H1 (cell line): ENCODE measurements around the gene TP73. TPM values are rescaled to one million over a fixed set of nuclear protein-coding genes. Genes with fewer than 3 reads are reported as not detected.

ENCODE experiments used
- CTCF ChIA-PET: fragments of 300-600 bp; sonication (Branson Sonifier 250); formaldehyde crosslinking; loops from one replicate; lab custom pipeline; 2021; ENCODE audit not compliant: partially characterized antibody; lab: Charles Lee
- POLR2A ChIA-PET: fragments of 300-600 bp; sonication (Branson Sonifier 250); formaldehyde crosslinking; loops from one replicate; lab custom pipeline; 2021; ENCODE audit warnings: inconsistent platforms; ENCODE audit not compliant: partially characterized antibody; lab: Charles Lee
- DNase-seq, 2 experiments: peaks; one replicate each; pipeline versions ENCODE4 v3.0.0 to v3.0.0-alpha.2; 2010 to 2022; ENCODE audit warnings: low spot score in 2 of 2, low read depth in 1 of 2, mixed read lengths in 1 of 2
- FAIRE-seq: peaks from 2 replicates; lab custom pipeline; 2011; peaks lifted over from hg19 to GRCh38; lab: Jason Lieb, UNC
- H2AFZ ChIP-seq: 2 replicates; pipeline ENCODE4 v1.8.1; 2012; ENCODE audit warnings: low read length, inconsistent platforms
- H2AK5ac ChIP-seq: 2 replicates; pipeline ENCODE4 v1.6.1; 2013; ENCODE audit warnings: low read depth, low read length
- H2BK120ac ChIP-seq: replicated peaks from 2 replicates; pipeline ENCODE3; 2013; ENCODE audit warnings: low read depth, low read length, inconsistent platforms
- H2BK12ac ChIP-seq: 2 replicates; pipeline ENCODE4 v1.6.1; 2013; ENCODE audit warnings: low read depth, low read length
- H2BK15ac ChIP-seq: 2 replicates; pipeline ENCODE4 v1.6.1; 2013; ENCODE audit warnings: low read length
- H2BK20ac ChIP-seq: 2 replicates; pipeline ENCODE4 v1.6.1; 2013; ENCODE audit warnings: low read length
- H2BK5ac ChIP-seq: 2 replicates; pipeline ENCODE4 v1.6.1; 2013; ENCODE audit warnings: low read depth, low read length
- H3K14ac ChIP-seq: 2 replicates; pipeline ENCODE4 v1.6.1; 2013; ENCODE audit warnings: inconsistent platforms; ENCODE audit not compliant: insufficient read length
- H3K18ac ChIP-seq: 2 replicates; pipeline ENCODE4 v1.6.1; 2013; ENCODE audit warnings: low read length; ENCODE audit errors: extremely low read depth
- H3K23ac ChIP-seq: 2 replicates; pipeline ENCODE4 v1.6.1; 2013; ENCODE audit warnings: inconsistent platforms; ENCODE audit not compliant: insufficient read length
- H3K23me2 ChIP-seq: 2 replicates; pipeline ENCODE4 v1.6.1; 2013; ENCODE audit warnings: low read depth, low read length
- H3K27ac ChIP-seq: 2 replicates; pipeline ENCODE4 v1.6.1; 2011; ENCODE audit warnings: low read depth, low read length, inconsistent platforms
- H3K27me3 ChIP-seq, 4 experiments: replicated peaks in 1 of 4; 1 replicate in 1 of 4; 2 replicates in 3 of 4; pipeline versions ENCODE4 v1.6.1 to v1.8.1; 2011 to 2013; ENCODE audit warnings: low read length in 3 of 4, mild to moderate bottlenecking in 3 of 4, inconsistent platforms in 2 of 4, mixed read lengths in 2 of 4, moderate library complexity in 1 of 4; ENCODE audit not compliant: control insufficient read depth in 3 of 4, insufficient read depth in 3 of 4; ENCODE audit errors: extremely low read depth in 1 of 4
- H3K36me3 ChIP-seq, 4 experiments: 2 replicates each; pipeline versions ENCODE4 v1.6.1 to v1.8.1; 2011 to 2013; ENCODE audit warnings: mild to moderate bottlenecking in 4 of 4, low read length in 3 of 4, moderate library complexity in 2 of 4, control low read depth in 1 of 4, inconsistent platforms in 1 of 4; ENCODE audit not compliant: insufficient read depth in 4 of 4, control insufficient read depth in 2 of 4
- H3K4ac ChIP-seq: replicated peaks from 2 replicates; pipeline ENCODE3; 2013; ENCODE audit warnings: low read length, low read depth, mixed read lengths, inconsistent platforms; ENCODE audit not compliant: insufficient read length
- H3K4me1 ChIP-seq, 4 experiments: replicated peaks in 1 of 4; 1 replicate in 1 of 4; 2 replicates in 3 of 4; pipeline versions ENCODE4 v1.6.1 to v1.8.1; 2011 to 2013; ENCODE audit warnings: low read length in 3 of 4, inconsistent platforms in 2 of 4, mixed read lengths in 1 of 4; ENCODE audit not compliant: insufficient read depth in 4 of 4, control insufficient read depth in 3 of 4
- H3K4me2 ChIP-seq, 2 experiments: 2 replicates each; pipeline versions ENCODE4 v1.6.1 to v1.8.1; 2011 to 2013; ENCODE audit warnings: low read depth in 2 of 2, low read length in 2 of 2, control low read depth in 1 of 2, inconsistent platforms in 1 of 2, mild to moderate bottlenecking in 1 of 2; ENCODE audit not compliant: insufficient read depth in 1 of 2
- H3K4me3 ChIP-seq, 4 experiments: fragments of 200-600, 300-600 bp in 1 of 4; sonication (generic), shearing (Covaris generic), sonication (Bioruptor Twin) in 1 of 4; 2 replicates each; pipeline versions ENCODE4 v1.5.1 to v1.8.1; 2011 to 2016; ENCODE audit warnings: low read length in 4 of 4, low read depth in 3 of 4, control low read depth in 2 of 4, inconsistent platforms in 2 of 4, mild to moderate bottlenecking in 2 of 4, mixed read lengths in 1 of 4, moderate library complexity in 1 of 4; ENCODE audit not compliant: insufficient read depth in 2 of 4; ENCODE audit errors: extremely low read depth in 1 of 4
- H3K56ac ChIP-seq: replicated peaks from 2 replicates; pipeline ENCODE3; 2013; ENCODE audit warnings: low read depth, mild to moderate bottlenecking, mixed read lengths, low read length, inconsistent platforms; ENCODE audit not compliant: insufficient read length
- H3K79me1 ChIP-seq: 2 replicates; pipeline ENCODE4 v1.6.1; 2013; ENCODE audit warnings: low read depth, low read length, control low read depth
- H3K79me2 ChIP-seq, 2 experiments: 2 replicates each; pipeline versions ENCODE4 v1.6.1 to v1.8.1; 2012 to 2013; ENCODE audit warnings: low read length in 2 of 2, mild to moderate bottlenecking in 2 of 2, inconsistent platforms in 1 of 2; ENCODE audit not compliant: insufficient read depth in 2 of 2, control insufficient read depth in 1 of 2
- H3K9ac ChIP-seq, 4 experiments: replicated peaks in 1 of 4; 1 replicate in 1 of 4; 2 replicates in 3 of 4; pipeline versions ENCODE4 v1.6.1 to v1.8.1; 2011 to 2013; ENCODE audit warnings: low read depth in 3 of 4, low read length in 3 of 4, control low read depth in 2 of 4, mild to moderate bottlenecking in 2 of 4, moderate library complexity in 2 of 4, inconsistent platforms in 1 of 4; ENCODE audit errors: extremely low read depth in 1 of 4
- H3K9me3 ChIP-seq, 2 experiments: 2 replicates each; pipeline versions ENCODE4 v1.6.1 to v1.8.1; 2012 to 2013; ENCODE audit warnings: mild to moderate bottlenecking in 2 of 2, moderate library complexity in 2 of 2, control low read depth in 1 of 2, inconsistent platforms in 1 of 2, low read depth in 1 of 2, low read length in 1 of 2, mixed read lengths in 1 of 2; ENCODE audit not compliant: insufficient read depth in 2 of 2
- H4K20me1 ChIP-seq, 2 experiments: replicated peaks in 1 of 2; 2 replicates each; pipeline versions ENCODE3 to v1.8.1; 2011 to 2013; ENCODE audit warnings: inconsistent platforms in 2 of 2, low read length in 2 of 2, mild to moderate bottlenecking in 1 of 2; ENCODE audit not compliant: insufficient read depth in 2 of 2, control insufficient read depth in 1 of 2
- H4K5ac ChIP-seq: 2 replicates; pipeline ENCODE4 v1.6.1; 2013; ENCODE audit warnings: low read length, low read depth, mixed read lengths, inconsistent platforms; ENCODE audit not compliant: insufficient read length
- H4K8ac ChIP-seq: 2 replicates; pipeline ENCODE4 v1.8.0; 2013; ENCODE audit warnings: mild to moderate bottlenecking, moderate library complexity, low read length, inconsistent platforms; ENCODE audit not compliant: insufficient read depth; ENCODE audit errors: extremely low read depth
- H4K91ac ChIP-seq: replicated peaks from 2 replicates; pipeline ENCODE3; 2013; ENCODE audit warnings: low read length, mixed read lengths, inconsistent platforms; ENCODE audit not compliant: insufficient read length
- BRCA1 ChIP-seq: IDR thresholded peaks from 2 replicates; pipeline ENCODE4 v1.6.1; 2012; ENCODE audit warnings: low read depth, low read length, improper control_type of control experiment
- WGBS, 2 experiments: shearing (Covaris generic) in 1 of 2; methylation state at CpG; one replicate each; pipeline versions ENCODE4 v1.1.6 to v1.1.7; 2013 to 2015; ENCODE audit warnings: low lambda C conversion rate in 2 of 2, mixed read lengths in 2 of 2, inconsistent platforms in 1 of 2, low coverage in 1 of 2, missing lambda C conversion rate in 1 of 2; ENCODE audit not compliant: insufficient replicate concordance in 2 of 2, insufficient coverage in 1 of 2, insufficient read length in 1 of 2; ENCODE audit errors: extremely low coverage in 1 of 2, missing lambda C conversion rate in 1 of 2; 5-methylcytosine and 5-hydroxymethylcytosine counted together
- polyA plus RNA-seq, 7 experiments: library from polyadenylated mRNA; depleted of rRNA in 3 of 7; stranded (reverse) in 5 of 7; unstranded in 2 of 7; fragments of >200 nt in 5 of 7; fragments of 200-250 nt in 2 of 7; gene quantifications; 1 replicate in 5 of 7; 2 replicates in 1 of 7; 4 replicates in 1 of 7; pipeline versions ENCODE4 v1.2.1 to v1.2.3, GENCODE V29; 2011 to 2013; ENCODE audit warnings: missing spikeins in 2 of 7, mixed read lengths in 2 of 7
- total RNA-seq: library from RNA; stranded (reverse); fragmentation: NEBNext Ultra II Directional; extraction: Animal tissue kit (Norgen Biotek cat#: 25700); gene quantifications from 2 replicates; pipeline ENCODE4 v1.2.1, GENCODE V29; 2021

TP73 gene
- total and polyA plus RNA-seq, 2 of the 8 experiments (the other 6 are each of a cell fraction or from before 2014, with no cell fraction given), result 2.6 to 3.1 TPM

DNA sequence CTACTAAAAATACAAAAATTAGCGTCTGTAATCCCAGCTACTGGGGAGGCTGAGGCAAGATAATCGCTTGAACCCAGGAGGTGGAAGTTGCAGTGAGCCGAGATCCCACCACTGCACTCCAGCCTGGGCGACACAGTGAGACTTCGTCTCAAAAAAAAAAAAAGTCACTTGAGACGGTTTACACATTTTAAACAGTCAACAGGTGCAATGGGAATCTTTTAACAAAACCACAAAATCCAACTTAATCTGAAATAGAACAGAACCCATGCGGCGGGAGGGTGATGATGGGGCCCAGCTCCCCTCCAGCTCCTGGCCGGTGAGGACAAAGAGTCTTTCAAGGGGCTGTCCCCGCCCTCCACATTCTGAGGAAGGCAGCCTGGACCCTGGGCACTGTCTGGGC, 48.3 kb downstream of the TP73 start:
- no peak overlapping the region for H2BK12ac ChIP-seq
- no peak overlapping the region for H4K5ac ChIP-seq
- no peaks in the 10 kb centered on the region for H3K79me1 ChIP-seq
- H4K8ac ChIP-seq, result no peak overlapping the region
- H2BK120ac ChIP-seq, result no peak overlapping the region
- H2AFZ ChIP-seq, result no peak overlapping the region
- WGBS, 2 experiments, result 95% methylated on average over 9 of the region's 10 CpGs; no CpG with 5 or more reads in 1 of the 2 experiments
- H3K79me2 ChIP-seq, result no peaks in the 10 kb centered on the region
- no peak overlapping the region for H2BK20ac ChIP-seq
- no peak overlapping the region for H2BK15ac ChIP-seq
- CTCF ChIA-PET, result interaction anchor here (1.2 to 1.7 kb wide), 2 partner anchors 24 to 27 kb away, joined by 7 to 10 read pairs; no protein-coding TSS in a partner anchor
- no peak for DNase-seq
- H3K18ac ChIP-seq, result no peak overlapping the region
- TF ChIP-seq BRCA1, result no peak
- TF ChIP-seq, all 59 proteins: peak for 0
- no peak overlapping the region for H3K56ac ChIP-seq
- H3K27me3 ChIP-seq, result peaks cover 0 to 5% (median 2%) of the 10 kb centered on the region in 4 experiments; a peak in 2 of 7 replicates
- no peak overlapping the region for H4K91ac ChIP-seq
- no peak overlapping the region for H3K4ac ChIP-seq
- no peak overlapping the region for H3K4me2 ChIP-seq
- peaks cover 0 to 1% (median 0%) of the 10 kb centered on the region in 4 experiments; a peak in 1 of 7 replicates for H3K4me1 ChIP-seq
- no peaks in the 10 kb centered on the region for H3K23me2 ChIP-seq
- POLR2A ChIA-PET, result no interaction called here
- H3K23ac ChIP-seq, result no peak overlapping the region
- H3K9me3 ChIP-seq, result no peaks in the 10 kb centered on the region
- H3K4me3 ChIP-seq, result no peak overlapping the region
- H3K27ac ChIP-seq, result no peak overlapping the region
- no peaks in the 10 kb centered on the region for H3K36me3 ChIP-seq
- no peak overlapping the region for H3K9ac ChIP-seq
- no peak overlapping the region for H2AK5ac ChIP-seq
- FAIRE-seq, result no peak
- H2BK5ac ChIP-seq, result no peak overlapping the region
- H3K14ac ChIP-seq, result no peak overlapping the region
- H4K20me1 ChIP-seq, result peaks cover 2 to 6% of the 10 kb centered on the region in 2 experiments
